GM19395 (cell line): ENCODE measurements around the gene MT1H.
"Not testable (repeated sequence)": the region's sequence is repeated elsewhere in the genome, so short reads cannot be mapped to it uniquely, and the experiment has no call there.

ENCODE experiments used
- ATAC-seq: cut with Tn5 transposase; IDR thresholded peaks from one replicate; pipeline ENCODE4 v1.9.1; 2021; ENCODE audit warnings: mild to moderate bottlenecking, moderate library complexity; ENCODE audit not compliant: unreplicated experiment

The MT1H gene

DNA sequence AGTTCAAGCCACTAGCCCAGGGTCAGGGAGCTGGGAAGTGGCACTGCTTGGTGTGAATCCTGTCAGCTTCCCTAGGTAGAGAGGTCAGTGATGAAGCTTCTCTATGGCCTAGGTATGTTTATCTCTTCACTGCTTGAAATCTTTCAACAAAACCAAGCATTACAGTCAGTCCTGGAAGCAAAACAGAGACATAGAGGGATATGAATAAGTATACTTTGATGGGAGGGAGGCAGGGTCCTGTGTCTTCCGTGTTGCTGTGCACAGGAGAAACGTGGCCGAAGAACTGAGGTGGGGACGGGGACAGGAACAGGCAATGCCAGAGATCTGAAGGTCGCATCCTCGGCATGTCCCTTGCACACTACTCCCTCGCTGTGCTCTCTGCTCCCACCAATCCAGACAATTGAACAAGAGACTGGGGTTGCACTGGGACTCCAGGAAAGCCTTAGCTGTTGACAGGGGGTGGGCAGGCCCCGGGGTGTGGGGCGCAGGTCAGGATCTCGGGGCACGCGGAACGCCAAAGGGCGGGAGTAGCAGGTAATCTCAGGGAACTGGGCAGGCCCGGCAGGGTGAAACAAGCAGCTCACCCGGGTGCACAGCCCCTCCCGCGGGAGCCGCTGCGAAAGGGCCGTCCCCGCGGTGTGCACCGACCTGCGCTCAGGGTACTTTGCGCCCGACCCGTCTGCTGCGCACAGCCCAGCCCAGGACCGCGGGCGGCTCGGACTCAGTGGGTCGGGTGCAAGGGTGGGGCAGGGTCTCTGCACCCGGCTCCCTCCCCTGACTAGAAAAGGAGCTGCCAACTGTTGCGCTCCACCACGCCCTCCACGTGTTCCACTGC is at the start of gene MT1H:
Gene MT1H, plus strand, starts transcription at position 810 of the 835 bp plus-strand sequence. CDS start 71 bp downstream, outside the sequence.
- no peak for ATAC-seq

DNA sequence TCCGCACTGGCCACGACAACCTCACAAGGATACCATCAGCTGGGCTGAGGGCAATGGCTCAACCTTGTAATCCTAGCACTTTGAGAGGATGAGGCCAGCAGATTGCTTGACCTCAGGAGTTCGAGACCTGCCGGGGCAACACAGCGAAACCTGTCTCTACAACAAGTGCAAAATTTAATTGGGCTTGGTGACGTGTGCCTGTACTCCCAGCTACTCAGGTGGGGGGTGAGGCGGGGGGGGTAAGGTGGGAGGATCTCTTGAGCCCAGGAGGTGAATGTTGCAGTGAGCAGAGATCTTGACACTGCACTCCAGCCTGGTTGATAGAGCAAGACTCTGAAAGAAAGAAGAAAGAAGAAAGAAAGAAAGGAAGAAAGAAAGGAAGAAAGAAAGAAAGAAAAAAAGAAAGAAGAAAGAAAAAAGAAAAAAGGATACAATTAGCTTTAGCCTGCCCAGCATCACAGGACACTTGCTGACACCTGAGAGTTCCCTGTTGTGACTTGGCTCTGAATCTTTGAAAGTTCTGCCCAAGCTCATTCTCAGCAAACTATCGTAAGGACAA is 49.2 kb upstream of the MT1H start:
- ATAC-seq = no peak

DNA sequence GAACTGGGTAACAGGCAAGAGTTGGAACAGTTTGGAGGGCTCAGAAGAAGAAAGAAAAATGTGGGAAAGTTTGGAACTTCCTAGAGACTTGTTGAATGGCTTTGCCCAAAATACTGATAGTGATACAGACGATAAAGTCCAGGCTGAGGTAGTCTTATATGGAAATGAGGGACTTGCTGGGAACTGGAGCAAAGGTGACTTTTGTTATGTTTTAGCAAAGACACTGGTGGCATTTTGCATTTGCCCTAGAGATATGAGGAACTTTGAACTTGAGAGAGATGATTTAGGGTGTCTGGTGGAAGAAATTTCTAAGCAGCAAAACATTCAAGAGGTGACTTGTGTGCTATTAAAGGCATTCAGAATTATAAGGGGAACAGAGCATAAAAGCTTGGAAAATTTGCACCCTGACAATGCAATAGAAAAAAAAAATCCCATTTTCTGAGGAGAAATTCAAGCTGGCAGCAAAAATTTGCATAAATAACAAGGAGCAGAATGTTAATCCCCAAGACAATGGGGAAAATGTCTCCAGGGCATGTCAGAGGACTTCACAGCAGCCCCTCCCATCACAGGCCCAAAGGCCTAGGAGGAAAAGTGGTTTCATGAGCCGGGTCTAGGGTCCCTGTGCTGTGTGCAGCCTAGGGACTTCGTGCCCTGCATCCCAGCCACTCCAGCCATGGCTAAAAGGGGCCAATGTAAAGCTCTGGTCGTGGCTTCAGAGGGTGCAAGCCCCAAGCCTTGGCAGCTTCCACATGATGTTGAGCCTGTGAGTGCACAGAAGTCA is 47.8 kb upstream of the MT1H start:
- not testable (repeated sequence) for ATAC-seq

DNA sequence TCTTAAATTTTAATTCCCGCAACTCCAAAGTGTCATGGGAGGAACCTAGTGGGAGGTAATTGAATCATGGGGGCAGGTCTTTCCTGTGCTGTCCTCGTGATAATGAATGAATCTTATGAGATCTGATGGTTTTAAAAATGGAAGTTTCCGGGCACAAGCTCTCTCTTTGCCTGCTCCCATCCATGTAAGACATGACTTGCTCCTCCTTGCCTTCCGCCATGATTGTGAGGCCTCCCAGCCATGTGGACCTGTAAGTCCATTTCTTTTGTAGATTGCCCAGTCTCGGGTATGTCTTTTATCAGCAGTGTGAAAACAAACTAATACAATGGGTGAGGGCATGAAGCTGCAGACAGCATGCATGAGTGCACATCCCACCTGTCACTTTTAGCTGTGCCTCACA is 46.4 kb upstream of the MT1H start:
- ATAC-seq = not testable (repeated sequence)

DNA sequence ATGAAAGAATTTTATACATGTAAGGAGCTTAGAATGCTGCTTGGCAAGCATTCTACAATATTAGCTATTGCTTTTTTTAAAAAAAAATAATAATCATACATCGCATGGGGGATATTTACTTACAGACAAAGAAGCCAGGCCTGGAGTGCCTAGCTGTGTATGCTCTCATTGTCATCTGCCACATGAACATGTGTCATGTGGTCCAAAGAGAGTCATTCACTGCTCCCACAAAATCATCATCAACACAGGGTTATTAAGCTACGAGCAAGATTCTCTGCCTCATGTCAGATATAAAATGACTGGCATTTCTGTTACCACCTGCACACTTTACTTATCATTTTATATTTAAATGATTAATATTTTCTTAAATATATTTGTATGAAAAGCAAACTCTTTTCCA is 46.0 kb upstream of the MT1H start:
- no peak for ATAC-seq

DNA sequence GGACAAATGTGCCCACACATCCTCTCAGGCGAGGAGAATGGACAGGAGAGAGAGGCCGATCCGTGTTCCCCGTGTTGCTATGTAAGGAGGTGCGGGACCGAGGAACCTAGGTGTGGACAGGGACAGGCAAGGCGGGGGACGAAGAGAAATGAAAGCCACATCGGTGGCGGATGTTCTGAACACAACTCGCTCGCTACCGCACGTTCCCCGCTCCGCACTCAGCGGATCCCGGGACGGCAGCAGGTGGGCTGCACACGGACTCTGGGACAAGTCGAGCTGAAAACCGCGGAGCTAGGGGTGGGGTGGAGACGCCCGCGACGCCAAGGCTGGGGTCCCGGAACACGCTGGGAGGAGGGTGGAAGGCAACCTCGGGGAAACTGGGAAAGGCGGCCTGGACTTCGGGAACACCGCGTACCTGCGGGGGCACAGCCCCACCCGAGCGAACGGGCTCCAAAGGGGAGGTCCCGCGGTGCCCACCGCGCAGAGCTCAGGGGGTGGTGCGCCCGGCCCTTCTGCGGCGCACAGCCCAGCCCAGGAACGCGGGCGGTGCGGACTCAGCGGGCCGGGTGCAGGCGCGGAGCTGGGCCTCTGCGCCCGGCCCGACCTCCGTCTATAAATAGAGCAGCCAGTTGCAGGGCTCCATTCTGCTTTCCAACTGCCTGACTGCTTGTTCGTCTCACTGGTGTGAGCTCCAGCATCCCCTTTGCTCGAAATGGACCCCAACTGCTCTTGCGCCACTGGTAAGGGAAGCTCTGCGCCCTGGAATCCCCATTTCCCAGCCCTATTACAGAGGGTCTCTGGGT is 44.3 kb upstream of the MT1H start, which contains the start of gene MT1E:
Gene MT1E, plus strand, starts transcription at position 642 of the 803 bp plus-strand sequence. Its CDS starts 71 bp downstream, at position 713.
- ATAC-seq = no peak

DNA sequence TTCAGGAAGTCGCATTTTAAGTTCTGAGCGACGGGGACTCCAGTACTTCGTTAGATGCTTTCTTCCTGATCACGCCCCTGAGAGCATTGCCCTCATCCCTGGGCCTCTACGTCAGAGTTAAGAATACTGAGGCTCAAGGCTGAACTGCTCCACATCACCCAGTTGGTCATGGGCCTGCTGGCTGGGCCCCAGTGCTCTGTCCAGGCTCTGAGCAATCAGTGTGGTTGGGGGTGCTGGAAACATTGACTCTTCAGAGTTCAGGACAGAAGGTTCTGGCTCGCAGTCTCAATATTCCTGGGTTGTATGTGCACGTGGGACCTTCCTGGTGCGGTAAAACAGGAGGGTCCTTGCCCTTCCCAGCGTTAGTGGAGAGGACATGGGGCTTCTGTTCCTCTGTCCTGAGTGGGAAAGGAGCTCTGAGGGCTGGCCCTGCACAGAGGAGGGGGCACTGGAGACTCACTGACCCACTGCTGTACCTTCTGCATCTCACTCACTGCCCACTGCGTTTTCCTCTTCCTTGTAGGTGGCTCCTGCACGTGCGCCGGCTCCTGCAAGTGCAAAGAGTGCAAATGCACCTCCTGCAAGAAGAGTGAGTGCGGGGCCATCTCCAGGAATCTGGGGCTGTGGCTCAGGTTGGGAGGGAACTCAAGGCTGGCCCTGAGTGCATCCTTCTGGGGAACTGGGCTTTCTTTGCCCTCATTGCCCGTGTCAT is 43.5 kb upstream of the MT1H start:
- ATAC-seq = no peak

DNA sequence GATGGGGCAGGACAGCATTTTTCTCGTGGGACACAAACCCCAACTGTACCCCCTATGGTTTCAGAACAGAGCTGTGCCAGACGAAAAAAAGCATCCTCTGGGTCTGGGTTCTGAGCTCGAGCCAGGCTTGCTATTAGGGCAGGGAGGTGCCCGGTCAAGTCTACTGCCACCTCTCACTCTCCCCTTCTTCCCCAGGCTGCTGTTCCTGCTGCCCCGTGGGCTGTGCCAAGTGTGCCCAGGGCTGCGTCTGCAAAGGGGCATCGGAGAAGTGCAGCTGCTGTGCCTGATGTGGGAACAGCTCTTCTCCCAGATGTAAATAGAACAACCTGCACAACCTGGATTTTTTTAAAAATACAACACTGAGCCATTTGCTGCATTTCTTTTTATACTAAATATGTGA is 42.9 kb upstream of the MT1H start:
- ATAC-seq = no peak

DNA sequence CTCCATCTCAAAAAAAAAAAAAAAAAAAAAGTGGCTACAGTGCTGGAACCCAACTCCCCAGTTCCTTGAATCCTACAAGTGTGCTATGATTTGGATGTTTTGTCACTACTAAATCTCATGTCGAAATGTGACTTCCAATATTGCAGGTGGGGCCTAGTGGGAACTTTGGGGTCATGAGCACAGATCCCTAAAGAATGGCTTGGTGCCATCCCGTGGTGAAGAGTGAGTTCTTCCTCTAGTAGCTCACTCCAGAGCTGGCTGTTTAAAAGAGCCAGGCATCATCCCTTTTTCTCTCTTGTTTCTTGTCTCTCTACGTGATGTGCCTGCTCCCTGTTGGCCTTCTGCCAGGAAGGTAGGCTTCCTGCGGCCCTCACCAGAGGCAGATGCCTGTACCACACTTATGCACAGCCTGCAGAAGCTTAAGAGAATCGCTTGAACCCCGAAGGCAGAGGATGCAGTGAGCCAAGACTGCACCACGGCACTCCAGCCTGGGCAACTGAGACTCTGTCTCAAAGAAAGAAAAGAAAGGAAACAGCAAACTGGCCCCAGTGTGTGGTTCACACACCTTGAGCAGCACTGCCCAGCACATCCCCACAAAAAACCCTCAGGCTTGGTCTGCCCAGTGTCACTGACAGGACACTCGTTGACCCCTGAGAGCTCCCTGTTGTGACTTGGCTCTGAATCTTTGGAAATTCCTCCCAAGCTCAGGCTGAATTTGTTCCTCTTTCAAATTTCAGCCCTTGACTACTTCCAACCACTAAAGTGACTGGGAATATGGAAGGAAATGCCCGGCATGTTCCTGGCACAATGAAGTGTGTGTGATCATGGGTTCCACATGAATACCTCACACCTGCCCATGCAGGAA is 40.9 kb upstream of the MT1H start:
- no peak for ATAC-seq

DNA sequence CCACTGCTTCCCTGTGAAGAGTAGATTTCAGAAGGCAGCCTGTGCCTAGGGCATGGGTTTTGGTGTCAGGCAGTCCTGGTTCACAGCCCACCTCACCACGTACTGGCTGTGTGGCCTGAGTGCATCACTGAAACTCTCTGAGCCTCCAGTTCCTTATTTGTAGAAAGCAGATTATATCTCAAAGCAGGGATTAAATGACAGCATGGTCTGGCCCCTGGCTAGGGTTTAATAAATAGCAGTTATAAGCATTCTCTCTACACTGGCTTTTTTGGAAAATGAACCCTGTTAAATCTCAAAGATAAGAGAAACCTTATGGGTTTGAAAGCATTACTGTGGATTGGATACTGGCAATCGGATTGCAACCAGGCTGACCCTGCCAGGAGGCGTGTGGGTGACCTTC is 40.1 kb upstream of the MT1H start:
- no peak for ATAC-seq

DNA sequence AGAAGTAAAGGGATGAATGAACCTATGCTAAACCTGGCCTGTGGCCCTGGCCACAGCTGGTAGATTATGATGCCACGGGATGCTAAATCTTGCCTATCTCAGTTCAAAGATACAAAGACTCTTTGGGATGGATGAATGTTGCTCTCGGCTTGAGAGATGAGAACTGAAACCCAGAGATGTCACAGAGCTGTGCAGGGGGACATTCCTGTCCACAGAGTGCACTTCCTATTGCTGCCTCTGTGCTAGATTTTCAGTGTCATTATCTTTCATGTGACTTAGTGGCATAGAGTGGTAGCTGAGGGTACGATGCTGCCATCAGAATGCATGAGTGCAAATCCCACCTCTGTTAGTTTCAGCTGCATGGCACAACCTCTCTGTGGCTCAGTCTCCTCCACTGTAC is 39.5 kb upstream of the MT1H start:
- ATAC-seq = peak; percentile 82

DNA sequence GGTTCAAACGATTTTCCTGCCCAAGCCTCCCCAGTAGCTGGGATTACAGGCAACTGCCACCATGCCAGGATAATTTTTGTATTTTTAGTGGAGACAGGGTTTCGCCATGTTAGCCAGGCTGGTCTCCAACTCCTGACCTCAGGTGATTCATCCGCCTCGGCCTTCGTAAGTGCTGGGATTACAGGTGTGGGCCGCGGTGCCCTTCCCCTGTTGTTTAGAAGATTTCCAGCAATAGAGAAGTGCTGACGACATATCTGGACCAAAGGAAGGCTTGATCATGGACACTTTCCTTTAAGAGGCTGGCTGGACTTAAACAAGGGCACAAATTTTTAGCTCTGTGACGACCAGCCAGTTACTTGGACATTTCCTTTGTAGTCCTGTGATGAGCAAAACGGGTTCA is 38.4 kb upstream of the MT1H start:
- ATAC-seq = no peak

DNA sequence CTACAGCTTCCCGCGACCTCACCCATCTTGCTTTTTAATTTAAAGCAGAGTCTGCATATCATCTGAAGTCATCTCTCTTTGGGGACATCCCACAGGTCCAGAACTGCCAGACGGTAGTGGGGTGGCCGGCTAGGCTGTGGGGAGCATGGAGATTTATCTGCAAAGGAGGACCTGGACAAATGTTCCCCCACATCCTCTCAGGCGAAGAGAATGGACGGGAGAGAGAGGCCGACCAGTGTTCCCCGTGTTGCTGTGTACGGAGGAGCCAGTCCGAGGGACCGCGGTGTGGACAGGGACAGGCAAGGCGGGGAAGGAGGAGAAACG is 37.8 kb upstream of the MT1H start:
- ATAC-seq = no peak

DNA sequence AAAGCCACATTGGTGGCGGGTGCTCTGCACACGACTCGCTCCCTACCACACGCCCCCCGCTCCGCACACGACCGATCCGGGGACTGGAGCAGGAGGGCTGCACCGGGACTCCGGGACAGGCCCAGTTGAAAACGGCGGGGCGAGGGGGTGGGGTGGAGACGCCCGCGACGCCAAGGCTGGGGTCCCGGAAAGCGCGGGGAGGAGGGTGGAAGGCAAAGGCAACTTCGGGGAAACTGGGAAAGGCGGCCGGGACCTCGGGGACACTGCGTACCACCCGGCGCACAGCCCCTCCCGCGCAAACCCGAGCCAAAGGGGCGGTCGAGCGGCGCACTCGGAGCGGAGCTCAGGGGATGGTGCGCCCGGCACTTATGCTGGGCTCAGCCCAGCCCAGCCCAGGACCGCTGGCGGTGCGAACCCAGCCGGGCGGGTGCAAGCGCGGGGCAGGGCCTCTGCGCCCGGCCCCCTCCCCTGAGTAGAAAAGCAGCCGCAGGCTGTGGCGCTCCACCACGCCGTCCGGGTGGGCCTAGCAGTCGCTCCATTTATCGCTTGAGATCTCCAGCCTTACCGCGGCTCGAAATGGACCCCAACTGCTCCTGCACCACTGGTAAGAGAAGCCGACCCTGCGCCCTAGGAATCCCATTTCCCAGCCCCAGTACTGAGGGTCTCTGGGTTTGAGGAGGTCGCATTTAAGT is 37.3 kb upstream of the MT1H start, which contains the start of gene MT1M:
Gene MT1M, plus strand, starts transcription at position 504 of the 692 bp plus-strand sequence. Its CDS starts 73 bp downstream, at position 577.
- no peak for ATAC-seq

DNA sequence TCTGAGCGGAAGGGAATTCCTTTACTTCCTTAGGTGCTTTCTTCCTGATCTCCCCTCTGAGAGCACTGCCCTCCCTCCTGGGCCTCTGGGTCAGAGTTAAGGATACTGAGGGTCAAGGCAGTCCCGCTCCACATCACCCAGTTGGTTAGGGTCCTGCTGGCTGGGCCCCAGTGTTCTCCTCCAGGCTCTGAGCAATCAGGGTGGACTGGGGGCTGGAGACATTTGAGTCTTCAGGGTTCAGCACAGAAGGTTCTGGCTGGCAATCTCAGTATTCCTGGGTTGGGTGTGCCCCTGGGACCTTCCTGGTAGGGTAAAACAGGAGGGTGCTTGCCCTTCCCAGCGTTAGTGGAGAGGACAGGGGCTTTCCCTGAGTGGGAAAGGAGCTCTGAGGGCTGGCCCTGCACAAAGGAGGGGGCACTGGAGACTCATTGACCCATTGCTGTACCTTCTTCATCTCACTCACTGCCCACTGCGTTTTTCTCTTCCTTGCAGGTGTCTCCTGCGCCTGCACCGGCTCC is 36.7 kb upstream of the MT1H start:
- ATAC-seq = no peak

DNA sequence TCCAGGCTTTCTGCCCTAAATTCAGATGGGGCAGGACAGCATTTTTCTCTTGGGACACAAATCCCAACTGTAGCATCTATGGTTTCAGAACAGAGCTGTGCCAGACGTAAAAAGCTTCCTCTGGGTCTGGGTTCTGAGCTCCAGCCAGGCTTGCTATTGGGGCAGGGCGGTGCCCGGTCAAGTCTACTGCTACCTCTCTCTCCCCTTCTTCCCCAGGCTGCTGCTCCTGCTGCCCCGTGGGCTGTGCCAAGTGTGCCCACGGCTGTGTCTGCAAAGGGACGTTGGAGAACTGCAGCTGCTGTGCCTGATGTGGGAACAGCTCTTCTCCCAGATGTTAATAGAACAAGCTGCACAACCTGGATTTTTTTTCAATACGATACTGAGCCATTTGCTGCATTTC is 36.1 kb upstream of the MT1H start:
- no peak for ATAC-seq

DNA sequence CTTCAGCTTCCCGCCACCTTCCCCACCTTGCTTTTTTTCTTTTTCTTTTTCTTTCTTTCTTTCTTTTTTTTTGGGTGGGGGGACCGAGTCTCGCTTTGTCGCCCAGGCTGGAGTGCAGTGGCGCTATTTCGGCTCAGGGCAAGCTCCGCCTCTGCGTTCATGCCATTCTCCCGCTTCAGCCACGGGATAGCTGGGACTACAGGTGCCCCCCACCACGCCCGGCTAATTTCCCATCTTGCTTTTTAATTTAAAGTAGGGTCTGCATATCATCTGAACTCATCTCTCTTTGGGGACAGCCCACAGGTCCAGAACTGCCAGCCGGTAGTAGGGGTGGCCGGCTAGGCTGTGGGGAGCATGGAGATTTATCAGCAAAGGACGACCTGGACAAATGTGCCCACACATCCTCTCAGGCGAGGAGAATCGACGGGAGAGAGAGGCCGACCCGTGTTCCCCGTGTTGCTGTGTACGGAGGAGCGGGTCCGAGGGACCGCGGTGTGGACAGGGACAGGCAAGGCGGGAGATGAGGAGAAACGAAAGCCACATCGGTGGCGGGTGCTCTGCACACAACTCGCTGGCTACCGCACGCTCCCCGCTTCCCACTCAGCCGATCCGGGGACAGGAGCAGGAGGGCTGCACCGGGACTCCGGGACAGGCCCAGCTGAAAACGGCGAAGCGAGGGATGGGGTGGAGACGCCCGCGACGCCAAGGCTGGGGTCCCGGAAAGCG is 34.7 kb upstream of the MT1H start:
- no peak for ATAC-seq

DNA sequence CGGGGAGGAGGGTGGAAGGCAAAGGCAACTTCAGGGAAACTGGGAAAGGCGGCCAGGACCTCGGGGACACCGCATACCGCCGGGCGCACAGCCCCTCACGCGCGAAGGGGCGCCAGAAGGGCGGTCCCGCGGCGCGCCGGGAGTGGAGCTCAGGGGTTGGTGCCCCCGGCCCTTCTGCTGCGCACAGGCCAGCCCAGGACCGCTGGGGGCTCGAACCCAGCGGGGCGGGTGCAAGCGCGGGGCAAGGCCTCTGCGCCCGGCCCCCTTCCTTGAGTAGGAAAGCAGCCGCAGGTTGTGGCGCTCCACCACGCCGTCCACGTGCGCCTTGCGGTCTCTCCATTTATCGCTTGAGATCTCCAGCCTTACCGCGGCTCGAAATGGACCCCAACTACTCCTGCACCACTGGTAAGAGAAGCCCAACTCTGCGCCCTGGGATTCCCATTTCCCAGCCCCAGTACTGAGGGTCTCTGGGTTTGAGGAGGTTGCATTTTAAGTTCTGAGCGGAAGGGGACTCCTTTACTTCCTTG is 34.1 kb upstream of the MT1H start:
- ATAC-seq = no peak
